Right ventricle myocardium inferior (tissue), 1 donor: ENCODE data around the gene ARHGEF17. TPM values are rescaled to one million over a fixed set of nuclear protein-coding genes. Genes with fewer than 3 reads are reported as not detected.

Experiments
- ATAC-seq: fragments of 200-7000 bp; cut with Tn5 transposase; one replicate; pipeline ENCODE4 v1.9.1; 2020; ENCODE audit warnings: mild to moderate bottlenecking, moderate library complexity
- DNase-seq: peaks from one replicate; pipeline ENCODE4 v3.0.0; 2021; ENCODE audit errors: missing footprints
- intact Hi-C: fragments of 100-400 bp; cut with DNase I; formaldehyde crosslinking; loops from one replicate; pipeline ENCODE4 v1.11.0; 2022
- total RNA-seq: library from RNA; stranded (reverse); fragmentation: NEBNext Ultra II Directional; extraction: Animal tissue kit (Norgen Biotek cat#: 25700); gene quantifications from one replicate; pipeline ENCODE4 v1.2.1, GENCODE V29; 2021
- donor health status: DM: no; HTN: yes; CAD: no; lungs with severe emphysema.

Gene ARHGEF17
- total RNA-seq, 1 donor from 2014 or later, result 57.1 TPM

DNA sequence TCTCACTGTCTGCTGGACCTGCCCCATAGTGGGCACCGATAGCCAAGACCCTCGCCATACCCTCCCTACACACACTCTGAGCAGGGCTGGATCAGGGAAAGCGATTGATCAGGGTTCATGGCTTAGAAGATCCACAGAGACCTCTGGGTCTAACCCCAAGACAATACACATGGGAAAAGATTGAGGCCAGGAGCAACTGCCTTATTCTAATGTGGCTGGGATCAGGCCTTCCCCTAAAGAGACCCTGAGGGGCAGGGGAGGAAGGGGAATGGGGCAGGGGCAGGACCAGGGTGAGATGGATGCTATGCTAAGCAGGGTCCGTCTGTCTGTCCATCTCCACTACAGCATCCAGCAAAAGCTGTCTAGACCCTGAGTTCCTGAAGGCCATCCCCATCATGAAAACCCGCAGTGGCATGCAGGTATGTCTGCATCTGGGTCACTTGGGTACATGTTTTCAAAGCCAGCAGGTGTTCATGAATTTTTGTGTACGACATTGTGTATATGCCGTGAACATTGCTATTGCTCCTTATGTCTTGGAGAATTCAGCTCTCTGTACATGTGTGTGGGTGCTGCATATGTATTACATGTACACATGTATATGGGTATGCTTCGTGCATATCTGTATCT, 52.8 kb downstream of the ARHGEF17 start:
- ATAC-seq (no peak), DNase-seq (no peak)
- intact Hi-C loops, result no loop called here

GRCh38 chr11:73361953-73362776, 54.1 kb downstream of the ARHGEF17 start:
- DNase-seq (no peak), ATAC-seq (no peak)
- intact Hi-C loops, result no loop called here

GRCh38 chr11:73363147-73363546, 55.1 kb downstream of the ARHGEF17 start:
- ATAC-seq (no peak), DNase-seq (no peak)
- intact Hi-C loops, result no loop called here

DNA sequence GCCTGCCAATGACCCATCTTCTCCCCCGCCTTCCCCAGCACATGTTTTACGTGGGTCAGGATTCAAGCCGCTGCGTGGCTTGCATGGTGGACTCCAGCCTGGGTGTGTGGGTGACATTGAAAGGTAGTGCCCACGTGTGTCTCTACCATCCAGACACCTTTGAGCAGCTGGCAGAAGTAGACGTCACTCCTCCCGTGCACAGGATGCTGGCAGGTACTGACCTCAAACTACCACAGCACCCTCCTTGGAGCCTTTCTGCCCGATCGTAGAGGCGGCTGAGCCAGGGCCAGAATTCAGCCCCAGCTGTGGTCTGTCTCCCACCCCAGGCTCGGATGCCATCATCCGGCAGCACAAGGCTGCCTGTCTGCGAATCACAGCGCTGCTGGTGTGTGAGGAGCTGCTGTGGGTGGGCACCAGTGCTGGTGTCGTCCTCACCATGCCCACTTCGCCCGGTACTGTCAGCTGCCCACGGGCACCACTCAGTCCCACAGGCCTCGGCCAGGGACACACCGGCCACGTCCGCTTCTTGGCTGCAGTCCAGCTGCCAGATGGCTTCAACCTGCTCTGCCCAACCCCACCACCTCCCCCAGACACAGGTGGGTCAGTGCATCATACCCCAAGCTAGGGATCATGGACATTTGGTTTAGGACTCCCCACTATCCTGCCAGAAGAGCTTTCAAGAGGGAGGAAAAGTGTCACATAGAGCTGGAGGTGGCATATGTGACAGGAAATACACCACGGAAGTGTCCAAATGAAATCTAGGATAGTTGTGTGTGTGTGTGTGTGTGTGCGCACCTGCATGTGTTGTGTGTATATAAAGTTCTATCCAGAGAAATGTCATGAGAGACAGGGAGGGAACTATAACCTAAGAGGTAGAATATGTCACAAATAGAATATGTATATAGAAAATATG, 57.5 kb downstream of the ARHGEF17 start:
- DNase-seq, result no peak
- no peak for ATAC-seq
- intact Hi-C loops, result no loop called here

DNA sequence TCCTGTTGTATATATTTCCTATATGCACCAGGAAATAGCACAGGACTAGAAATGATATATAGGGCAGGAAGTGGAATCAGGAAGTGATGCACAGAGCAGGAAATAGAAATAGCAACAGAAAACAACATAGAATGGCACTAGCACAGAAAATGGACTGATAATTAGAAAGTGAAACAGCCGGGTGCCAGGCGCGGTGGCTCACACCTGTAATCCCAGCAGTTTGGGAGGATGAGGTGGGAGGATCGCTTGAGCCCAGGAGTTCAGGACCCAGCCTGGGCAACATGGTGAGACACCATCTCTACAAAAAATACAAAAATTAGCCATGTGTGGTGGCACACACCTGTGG, 58.2 kb downstream of the ARHGEF17 start:
- no peak for ATAC-seq
- intact Hi-C loops, result no loop called here
- no peak for DNase-seq

- ATAC-seq (no peak), DNase-seq (no peak)
- intact Hi-C loops, result no loop called here
Measured at GRCh38 chr11:73366953-73367352, 58.9 kb downstream of the ARHGEF17 start.

GRCh38 chr11:73367482-73368024, 59.5 kb downstream of the ARHGEF17 start:
- intact Hi-C loops, result no loop called here
- ATAC-seq (no peak), DNase-seq (no peak)

GRCh38 chr11:73372375-73372993, 64.4 kb downstream of the ARHGEF17 start:
- DNase-seq (no peak), ATAC-seq (no peak)
- intact Hi-C loops, result no loop called here

DNA sequence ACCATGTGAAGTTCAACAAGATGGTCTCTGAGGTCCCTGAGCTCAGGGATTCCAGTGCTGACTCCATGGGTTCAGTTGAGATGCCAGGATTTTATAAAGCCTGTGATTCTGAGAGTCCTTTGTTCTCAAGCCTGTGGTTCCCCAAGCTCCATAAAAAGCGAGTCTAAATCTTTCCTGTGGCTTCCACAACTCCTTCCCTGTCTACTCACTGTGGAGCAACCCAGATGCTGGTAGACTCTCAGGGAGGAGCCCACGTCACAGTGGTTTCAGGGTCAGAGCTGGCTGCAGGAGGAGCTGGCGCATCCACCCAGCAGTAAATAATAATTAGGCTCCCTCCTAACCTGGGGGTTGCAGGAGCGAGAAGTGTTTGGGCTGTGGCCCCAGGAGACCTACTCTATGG, 66.1 kb downstream of the ARHGEF17 start:
- intact Hi-C loops, result no loop called here
- DNase-seq (no peak), ATAC-seq (no peak)

GRCh38 chr11:73375830-73376159, 67.7 kb downstream of the ARHGEF17 start:
- ATAC-seq (no peak), DNase-seq (no peak)
- intact Hi-C loops, result no loop called here

- peak; percentile 92 for ATAC-seq
- DNase-seq, result peak; percentile 94
- intact Hi-C loops, result no loop called here
Measured at GRCh38 chr11:73376160-73376802, 68.2 kb downstream of the ARHGEF17 start, which contains the start of gene RELT. RELT (plus strand) TSS chr11:73376399; CDS start chr11:73389137, 12,738 bp downstream.

- intact Hi-C loops, result no loop called here
- ATAC-seq, result peak; percentile 3
Measured at GRCh38 chr11:73376803-73377629, 68.9 kb downstream of the ARHGEF17 start.

DNA sequence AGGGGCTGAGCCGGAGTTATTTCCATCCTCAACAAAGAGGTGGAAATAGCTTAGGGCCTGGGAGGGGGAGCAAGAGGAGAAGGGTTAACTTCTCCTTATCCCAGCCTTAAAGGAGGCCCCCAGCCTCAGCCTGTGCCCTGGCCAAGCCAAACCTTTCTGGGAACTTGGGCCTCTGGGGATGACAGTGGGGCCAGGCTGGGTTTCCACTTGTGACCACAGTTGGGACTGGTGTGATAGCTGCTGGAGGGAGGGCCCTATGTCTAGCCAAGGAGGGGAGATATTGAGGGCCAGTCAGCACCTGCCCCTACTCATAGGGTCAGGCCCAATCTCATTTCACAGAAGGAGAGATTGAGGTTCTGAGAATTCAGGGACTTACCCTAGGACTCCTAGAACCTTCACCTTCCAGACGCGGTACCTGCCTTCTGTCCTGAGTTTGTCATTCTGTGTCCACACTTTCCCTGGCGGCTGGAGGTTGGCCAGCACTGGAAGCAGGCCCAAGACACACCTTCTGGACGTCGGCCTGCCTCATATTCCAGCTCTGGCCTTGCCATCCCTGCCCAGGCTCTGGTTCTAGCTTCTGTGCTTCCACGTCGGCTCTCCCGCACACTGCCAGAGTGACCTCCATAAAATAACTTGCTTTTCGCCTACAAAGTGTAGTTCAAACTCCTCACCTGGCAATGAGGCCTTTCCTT, 71.3 kb downstream of the ARHGEF17 start:
- no peak for DNase-seq
- no peak for ATAC-seq
- intact Hi-C loops, result no loop called here

More at GRCh38 chr11:73376803-73377629, 68.9 kb downstream of the ARHGEF17 start:
- DNase-seq, result peak; percentile 81

DNA sequence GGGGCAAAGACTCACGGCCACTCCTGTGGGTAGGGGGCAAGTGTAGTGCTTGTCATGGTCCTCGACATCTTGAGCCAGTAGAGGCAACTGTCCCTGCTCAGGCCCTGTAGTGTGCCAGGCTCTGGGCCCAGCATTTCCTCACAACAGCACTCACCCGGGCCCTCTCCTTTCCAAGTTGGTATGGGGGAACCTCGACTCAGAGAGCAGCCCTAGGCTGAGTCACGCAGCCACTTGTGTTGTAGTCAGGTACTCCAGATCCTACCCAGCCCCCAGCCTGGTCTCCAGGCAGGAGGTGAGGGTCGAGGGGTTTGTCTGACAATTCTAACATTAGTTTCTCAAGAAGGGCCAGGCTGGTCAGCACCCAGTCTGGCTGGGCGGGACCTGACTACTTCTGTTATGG, 72.3 kb downstream of the ARHGEF17 start:
- ATAC-seq (no peak), DNase-seq (no peak)
- intact Hi-C loops, result no loop called here

GRCh38 chr11:73380897-73381410, 72.9 kb downstream of the ARHGEF17 start:
- intact Hi-C loops, result no loop called here
- ATAC-seq (no peak), DNase-seq (no peak)

- no peak for DNase-seq
Measured at GRCh38 chr11:73381589-73381988, 73.5 kb downstream of the ARHGEF17 start.

DNA sequence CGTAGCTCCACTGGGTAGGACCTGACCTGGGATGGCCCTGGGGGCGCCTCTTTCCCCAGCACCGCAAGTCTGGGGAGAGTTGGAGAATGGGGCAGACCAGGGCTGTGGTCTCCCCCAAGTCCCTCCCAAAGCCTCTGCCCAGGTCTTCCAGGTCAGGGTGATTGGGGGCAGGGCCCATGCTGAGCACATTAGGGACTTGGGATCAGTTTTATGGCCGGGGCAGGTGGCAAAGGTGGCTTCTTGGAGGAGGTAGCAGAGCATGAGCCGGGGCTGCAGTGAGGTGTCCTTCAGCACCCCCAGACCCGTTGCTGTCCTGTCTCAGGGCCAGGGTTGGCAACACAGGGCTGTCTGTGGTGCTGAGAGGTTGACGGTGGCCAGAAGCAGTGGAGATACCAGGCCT, 74.1 kb downstream of the ARHGEF17 start:
- DNase-seq, result no peak
- intact Hi-C loops, result no loop called here
- ATAC-seq, result no peak

More at GRCh38 chr11:73381589-73381988, 73.5 kb downstream of the ARHGEF17 start:
- no peak for ATAC-seq
- intact Hi-C loops, result no loop called here
